ENCODE measurements around the gene TSPAN9.
A peak's percentile ranks its signal among the peaks of the same experiment; 100 is the strongest.

Gene TSPAN9

DNA sequence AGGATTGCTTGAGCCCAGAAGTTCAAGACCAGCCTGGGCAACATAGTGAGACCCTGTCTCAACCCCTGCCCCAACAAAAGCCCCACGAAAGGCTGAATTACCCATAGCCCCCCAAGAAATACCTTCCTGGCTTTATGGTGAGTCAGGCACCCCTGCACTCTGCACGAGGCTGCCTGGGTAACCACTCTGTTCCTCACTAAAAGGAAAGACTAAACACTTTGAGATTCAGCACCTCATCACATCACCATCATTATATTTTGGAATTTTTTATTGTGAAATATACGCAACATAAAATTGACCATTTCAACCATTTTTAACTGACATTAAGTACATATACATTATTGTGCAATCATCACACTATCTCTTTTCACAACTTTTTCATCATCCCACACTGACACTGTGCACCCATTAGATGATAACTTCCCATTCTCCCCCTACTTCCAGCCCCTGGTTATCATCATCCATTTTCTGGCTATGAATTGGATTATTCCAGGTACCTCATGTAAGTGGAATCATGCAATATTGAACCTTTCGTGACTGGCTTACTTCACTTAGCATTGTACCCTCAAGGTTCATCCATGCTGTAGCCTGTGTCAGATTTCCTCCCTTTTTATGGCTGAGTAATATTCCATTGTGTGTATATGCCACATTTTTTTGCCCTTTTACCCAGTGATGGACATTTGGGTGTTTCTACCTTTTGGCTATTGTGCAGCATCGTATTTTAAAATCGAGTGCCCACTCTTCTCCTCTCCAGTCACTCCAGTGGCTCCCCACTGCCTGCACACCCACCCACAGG, 51.5 kb downstream of the TSPAN9 start:
- DNase-seq, result no peak

DNA sequence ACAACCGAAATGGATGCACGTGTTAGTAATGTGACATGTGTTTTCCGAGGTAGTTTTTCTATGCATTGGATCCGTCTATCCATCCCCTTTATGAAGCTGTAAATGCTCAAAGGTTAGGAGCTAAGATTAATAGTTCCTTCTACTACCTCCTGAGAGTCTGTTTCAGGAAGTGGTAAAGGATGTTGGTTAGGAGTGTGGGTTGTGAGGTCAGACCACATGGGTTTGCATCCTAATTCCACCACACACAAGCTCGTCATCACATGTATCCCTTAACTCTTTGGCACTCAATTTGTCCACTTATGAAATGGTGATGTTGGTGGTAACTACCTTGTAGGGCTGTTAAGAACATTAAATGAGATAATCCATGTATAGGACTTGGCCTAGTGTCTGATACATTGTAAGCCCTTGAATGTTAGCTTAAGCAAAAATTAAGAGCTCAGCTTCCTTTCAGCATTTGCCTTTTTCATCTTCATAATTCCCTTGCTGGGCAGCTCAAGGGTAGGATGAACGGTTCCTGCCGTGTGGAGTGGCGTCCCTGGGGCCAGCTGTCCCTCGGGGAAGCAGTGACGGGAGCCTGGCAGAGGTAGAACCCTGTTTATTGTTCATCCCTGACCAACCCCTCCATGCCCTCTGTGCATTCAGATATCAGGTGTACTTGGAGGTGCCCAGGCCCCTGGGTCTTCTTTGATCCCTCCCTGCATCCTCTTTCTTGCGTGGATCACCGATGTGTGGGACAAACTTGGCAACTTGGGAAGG, 52.3 kb downstream of the TSPAN9 start:
- peak; percentile 27 for DNase-seq

DNA sequence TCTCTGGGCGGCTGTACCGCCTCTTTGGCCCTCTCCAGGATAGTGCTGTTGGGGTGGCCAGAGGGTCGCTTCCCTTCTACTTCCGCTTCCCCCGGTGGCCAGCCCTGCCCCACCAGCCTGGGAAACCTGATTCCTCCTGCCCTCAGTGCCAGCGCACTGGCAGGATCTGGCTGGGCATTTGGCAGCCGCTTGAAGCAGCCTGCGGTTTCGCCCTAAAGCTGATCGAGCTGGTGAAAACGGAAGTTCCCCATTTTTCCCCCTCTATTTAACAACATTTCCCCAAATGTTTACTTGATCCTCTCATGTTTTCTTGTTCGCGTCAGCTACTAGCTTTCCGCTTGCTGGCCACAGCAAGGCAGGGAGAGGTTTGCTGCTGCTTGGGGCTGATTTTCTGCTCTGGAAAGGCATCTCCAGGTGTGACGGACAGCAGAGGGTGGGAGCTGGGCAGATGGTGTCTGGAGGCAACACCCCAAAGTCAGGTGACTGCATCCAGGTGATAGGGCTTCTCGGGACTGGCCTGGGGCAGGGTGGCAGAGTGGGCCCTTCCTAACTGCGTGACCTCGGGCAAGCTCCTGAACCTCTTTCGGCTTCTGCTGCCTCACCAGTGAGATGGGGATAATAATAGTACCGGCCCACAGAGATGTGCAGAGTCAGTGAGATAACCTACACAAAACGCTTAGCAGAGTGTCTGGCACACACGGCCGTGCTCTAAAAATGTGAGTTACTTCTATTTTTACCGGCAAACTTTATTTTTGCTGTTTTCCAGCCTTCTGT, 53.1 kb downstream of the TSPAN9 start:
- DNase-seq, result no peak

DNA sequence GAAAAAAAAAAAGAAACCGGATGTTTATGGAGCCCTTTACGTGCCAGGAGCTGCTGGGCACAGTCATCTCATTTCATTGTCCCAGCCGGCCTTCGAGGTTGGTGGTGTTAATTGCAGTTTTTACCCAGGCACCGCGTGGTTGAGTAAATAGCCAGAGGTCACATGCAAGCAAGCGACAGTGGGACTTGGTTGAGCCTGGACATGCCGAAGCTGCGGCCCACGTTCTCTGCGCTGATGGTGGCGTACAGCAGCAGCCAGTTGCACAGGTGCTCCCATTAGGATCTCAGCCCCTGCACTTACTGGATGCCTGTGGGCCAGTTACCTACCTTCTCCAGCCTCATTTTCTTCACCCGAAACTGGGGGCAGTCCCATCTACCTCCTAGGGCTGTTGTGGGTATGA, 54.0 kb downstream of the TSPAN9 start:
- no peak for DNase-seq

DNA sequence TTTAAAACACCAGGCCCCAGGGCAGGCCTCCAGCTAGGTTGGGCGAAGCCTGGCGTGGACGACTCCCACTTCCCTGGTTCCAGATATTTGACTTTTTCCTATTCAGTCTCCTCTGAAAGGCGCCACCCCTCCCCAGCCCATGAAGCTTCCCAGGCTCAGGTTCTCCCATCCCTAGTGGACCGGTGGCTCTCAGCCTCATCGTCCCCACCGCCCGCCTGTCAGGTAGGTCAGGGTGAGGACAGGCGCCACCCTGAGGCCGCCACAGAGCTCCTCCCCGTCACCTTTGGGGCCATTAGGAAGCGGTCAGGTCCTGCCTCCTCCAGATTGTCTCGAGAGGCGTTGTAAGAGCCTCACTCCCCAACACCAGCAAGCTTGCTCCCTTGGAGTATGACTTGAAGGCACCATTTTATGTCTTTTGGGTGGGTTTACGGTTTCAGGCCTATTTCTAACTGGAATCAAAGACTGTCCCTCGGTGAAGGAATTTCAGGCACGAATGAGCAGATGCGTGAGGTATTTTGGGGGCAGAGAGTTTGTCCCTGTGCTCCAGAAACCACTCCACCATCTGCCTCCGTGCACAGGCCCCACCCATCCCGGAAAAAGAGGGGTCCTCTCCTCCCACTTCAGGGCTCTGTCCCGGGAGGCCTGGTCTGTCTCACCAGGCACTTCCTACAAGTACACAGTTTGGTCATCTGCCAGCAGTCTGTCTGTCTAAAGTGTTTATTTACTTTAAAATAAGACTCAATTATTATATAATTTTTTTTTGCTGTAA, 55.6 kb downstream of the TSPAN9 start:
- DNase-seq, result no peak

DNA sequence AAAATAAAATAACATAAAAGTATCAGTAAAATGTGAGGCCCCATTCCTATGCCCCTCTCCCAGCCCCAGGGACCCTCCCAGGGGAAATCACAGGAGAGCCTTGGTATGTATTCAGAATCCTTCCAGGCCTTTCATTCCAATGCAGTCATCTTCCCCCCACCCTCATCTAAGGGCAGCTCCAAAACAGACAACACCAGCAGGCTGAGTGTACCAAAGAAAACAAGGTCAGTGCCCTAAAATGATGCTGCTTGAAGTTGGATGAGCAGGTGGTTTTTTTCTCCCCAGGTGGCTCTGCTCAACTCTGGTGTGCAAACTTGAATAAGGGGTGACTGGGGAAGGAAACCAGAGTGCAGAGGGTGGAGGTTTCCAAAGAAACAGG, 56.2 kb downstream of the TSPAN9 start:
- DNase-seq, result no peak

DNA sequence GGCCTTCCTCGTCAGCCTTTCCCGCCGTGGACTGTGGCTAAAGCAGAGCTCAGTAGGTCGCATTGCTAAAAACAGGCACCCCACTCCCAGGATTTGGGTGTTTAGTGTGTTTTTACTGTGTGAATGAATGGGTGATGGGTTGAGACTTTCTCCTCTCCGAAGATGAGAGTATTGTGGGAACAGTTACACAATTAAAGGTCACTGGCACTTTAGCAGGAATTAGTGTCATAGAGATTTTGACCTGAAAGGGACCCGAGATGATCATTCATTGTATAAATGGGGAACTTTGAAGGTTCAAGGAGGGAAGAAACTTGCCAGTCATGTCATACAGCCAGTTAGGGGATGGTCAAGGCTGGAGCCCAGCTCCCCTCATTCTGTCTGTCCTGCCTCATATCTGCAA, 56.9 kb downstream of the TSPAN9 start:
- DNase-seq, result no peak

DNA sequence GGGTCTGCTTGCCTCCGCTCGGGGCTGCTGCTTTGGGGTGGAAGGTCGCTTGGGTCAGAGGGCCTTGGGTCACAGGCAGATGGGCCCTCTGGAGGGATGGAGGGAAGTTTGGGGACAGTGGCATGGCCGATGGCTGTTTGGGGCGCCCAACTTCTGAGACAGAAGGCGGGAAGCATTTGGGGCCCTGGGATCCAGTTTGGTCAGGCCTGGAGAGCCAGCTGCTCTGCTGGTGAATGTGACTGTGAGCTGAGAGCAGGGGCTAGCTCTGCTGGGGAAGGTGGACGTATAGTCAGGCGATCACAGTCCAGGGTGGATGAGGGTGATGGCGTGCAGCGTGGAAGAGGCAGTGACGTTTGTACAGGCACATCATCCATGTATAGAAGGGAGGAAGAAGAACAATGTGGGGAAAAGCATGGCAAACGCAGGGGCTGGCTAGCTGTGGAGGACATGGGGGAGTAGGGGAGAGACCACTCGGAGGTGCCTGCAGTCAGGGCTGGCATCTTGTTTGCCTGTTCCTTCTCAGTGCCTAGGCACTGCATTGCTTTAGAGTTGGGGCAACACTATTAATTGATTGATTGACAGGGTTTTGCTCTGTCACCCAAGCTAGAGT, 57.5 kb downstream of the TSPAN9 start:
- DNase-seq, result no peak

DNA sequence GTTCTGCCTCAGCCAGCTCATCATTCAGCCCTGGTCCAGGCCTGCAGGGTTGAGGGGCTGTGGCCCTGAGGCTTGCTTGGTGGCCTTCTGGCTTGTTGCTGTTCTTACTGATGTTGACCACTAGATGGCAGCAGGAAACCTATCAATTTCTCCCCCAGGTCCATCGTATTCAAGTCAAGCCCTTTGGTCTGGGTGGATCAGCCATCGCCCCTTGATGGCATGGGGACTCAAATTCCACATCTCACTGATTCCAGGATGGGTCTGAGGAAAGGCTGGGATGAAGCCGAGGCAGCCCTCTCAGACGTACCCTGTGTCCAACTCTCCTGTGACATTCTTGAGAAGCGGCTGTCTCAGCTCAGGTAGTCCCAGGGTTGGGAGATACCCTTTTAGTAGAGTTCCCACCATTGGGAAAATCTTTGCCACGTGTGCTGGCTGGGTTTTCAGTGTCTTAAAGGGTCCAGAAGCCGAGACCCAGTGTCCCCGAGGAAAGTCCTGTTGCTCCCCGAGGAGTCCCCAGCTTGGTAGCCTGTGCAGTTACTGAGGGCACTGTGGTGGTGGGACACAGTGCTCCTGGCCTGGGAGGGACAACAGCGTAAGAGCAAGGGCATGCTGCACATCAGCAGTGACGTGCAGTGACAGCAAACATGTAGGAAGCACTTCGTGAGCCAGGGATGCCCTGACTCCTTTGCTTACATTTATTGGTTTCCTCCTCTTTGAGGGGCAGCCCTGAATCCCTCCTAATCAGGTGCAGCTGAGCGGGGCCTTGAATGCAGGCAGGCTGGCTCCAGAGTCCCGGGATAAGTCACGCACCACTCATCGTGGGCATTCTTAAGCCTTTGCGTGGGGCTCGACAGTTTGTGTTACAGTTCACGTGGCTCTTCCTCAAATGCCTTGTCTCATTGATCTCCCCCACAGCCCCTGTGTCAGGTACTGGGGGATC, 58.6 kb downstream of the TSPAN9 start:
- DNase-seq, result peak; percentile 45

DNA sequence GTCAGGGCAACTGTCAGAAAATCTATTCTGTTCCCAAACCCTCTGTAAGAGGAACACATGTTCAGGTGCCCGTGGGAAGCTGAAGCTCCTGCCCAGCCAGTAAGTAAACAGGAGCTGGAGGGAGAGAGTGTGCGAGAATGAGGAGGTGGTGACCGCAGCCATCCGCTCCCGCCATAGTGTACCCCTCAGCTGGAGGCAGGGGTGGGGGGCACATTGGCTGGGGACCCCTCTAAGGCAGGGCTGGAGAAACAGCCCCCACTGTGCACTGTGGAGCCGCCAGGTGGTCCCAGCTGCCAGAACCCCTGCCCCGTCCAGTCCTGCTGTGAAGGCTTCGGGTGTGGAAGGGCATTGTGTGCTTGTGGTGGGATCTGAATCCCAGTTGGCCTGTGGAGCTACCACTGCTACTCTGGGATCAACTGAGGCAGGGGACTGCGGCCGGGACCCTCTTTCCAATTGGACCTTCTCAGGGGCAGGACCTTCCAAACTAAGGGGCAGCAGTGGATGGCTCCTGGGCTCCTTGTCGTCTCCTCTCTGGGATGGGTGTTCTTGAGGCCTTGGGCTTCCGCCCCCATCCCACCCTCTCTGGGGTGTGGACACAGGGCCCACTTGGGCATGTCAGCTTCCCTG, 59.6 kb downstream of the TSPAN9 start:
- DNase-seq, result no peak

DNA sequence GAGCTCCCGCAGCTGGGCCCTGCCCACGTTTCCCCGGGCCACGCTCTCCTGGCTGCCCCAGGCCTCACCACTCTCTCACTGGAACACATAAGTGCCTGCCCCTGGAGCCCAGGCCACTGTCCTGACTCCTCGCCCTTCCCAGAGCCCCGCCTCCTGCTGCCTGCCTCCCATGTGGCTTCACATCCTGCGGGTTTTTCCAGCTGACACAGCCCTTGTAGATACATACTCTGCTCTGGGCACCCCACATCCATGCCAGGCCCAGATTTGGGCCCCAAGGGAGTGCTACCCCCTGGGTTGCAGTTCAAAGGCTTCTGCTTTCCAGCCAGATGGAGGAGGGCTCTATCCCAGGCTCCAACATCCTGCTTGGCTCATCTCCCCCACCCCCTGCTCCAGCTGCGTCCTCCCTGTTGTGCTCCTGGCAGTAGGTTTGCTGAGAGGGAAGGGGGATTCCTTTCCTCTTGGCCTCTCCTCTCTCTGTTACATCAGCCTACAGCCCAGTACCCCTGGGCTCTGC, 60.1 kb downstream of the TSPAN9 start:
- DNase-seq, result no peak

DNA sequence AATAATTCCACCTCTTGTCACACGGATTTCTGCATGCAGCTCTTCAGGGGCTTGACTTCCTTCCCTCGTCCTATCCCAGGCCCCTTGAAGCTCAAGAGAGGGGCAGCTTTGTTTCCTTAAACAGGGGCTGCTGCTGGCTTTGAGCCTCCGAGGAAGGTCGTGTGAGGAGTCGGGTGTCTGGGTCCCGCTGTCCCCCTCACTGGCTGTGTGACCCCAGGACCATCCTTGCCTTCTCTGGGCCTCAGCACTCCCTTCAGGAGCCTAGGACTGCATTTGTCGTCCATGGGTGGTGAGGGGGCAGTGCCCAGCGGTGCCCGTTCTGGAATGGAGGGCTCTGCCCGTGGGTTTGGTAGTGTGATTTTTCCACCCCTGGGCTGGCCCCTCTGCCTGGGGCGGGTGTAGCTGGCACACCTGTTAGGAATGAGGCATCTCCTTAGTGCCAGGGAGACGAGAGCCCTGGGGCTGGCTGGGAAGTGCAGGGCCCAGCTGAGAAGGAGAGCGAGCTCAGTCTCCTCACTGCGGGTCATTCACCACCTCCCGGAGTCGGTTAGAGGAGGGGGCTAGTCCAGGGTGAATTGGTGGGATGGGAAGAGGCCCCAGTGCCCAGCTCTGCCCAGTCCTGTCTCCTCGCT, 60.8 kb downstream of the TSPAN9 start:
- DNase-seq, result no peak

DNA sequence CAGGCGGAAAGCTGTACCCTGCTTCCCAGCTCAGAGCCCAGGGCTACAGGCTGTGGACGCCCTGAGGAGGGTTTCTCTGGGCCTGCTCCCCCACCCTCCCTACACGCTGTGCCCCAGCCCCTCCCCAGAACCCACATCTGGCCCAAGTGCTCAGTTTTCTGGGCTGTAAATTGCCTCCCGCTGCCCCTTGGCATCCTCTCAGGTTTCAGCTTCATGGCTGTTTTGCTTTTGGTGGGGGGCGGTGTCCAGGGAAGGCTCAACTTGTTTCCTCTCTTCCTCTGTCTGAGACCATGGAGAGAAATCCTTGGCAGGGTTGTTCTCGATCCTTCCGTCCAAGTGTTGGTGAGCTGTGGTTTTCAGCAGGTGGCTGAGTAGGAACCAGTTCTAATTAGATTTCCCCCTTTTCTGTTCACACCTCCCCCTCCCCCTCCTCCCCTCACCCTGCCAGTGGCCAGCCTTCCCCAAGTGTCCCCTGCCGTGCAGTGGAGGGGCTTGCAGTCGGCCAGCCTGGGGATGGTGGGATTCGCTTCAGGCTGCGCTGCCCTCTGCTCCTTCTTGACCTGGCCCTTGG, 61.8 kb downstream of the TSPAN9 start:
- DNase-seq, result no peak

DNA sequence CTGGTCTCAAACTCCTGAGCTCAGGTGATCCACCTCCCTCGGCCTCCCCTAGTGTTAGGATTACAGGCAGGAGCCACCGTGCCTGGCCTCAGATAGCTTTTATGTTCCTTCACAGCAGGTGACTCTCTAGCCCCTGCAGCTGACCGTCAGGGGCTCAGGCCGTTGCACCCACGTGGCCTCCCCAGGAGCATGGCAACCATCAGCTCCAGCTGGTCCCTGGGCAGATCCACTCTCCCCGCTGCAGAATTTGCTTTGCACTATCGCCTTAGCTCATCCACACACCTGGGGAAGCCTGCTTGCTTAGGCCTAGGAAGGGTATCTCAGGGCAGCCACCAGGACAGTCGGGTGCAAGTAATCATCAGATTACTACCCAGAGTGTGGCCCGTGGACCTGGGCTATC, 62.6 kb downstream of the TSPAN9 start:
- DNase-seq, result no peak

DNA sequence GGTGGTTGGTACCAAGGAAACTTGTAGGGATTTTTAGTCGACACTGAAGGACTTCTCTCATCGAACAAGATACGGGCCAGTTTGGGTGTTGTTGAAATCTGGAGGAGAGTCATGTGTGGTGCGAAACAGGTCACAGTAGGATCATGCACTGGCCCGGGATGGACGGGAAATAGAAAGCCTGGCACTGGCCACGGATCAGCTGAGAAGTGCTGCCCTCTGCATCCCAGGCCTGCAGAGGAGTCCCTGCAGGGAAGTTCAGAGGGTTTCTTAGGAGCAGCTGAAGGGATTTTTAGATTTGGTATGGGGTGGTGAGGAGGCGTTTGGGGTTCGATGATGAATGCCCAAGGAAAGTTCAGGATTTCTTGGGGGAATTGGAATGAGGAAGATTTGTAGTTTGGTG, 63.1 kb downstream of the TSPAN9 start:
- DNase-seq, result no peak

DNA sequence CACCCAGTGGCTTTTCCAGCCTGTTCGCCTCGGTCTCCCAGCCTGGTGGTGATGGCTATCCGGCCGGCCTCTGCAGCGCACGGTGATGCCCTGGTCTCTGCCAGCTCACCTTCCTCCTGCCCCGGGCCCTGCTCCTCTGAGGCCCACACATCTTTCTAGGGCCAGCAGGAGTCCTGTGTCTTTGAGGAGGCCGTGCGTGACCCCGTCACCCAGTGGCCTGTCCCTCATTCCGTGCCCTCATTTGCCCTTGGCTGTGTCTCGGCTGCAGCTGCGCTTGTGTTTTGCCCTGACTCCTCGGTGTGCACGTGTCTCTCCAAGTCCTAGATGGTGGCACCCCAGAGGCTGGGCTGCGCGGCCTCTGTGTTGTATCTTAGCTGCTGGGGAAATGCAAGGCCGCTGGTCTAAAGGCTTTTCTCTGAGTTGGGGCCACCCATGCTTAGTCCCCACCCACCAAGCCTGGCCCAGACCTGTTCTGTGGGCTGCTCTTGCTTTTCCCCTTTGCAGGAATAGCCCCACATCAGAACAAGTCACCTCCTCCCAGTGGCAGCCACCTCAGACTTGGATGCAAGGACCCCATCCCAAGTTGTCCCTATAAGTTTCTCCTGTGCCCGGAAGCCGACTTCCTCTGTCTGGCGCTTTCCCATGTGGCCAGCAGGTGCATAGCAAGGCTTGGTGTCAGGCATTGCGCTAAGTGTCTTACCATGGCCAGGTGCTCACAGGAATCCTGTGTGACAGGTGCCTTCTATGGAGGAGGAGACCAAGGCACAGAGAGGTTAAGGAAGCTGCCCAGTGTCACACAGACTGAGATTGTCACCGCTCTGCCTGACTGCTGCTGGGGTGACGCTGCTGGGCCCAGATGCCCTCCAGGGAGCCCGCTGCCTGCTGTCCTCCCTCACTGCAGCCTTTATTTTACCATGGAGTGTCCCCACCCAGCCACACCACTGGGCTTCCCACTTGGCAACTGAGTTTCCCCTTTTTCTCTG, 64.5 kb downstream of the TSPAN9 start:
- no peak for DNase-seq

DNA sequence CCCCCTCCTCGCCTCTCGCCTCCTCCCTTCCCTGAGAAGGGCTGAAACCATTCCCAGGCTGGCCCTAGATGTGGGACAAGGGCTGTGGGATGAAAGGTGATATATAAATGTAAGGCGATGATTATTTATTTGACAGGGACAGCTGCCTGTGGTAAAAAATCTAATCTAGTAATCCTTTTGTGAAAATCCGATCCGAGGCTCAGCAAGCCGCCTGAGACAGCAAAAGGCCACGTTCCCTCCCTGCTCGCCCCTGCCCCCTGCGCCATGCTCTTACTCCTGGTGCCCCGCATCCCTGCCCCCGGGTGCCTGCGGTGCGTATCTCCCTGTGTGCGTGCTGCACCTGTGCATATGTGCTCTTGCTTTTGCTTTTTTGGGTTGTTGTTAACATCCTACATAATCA, 65.2 kb downstream of the TSPAN9 start:
- DNase-seq, result no peak

DNA sequence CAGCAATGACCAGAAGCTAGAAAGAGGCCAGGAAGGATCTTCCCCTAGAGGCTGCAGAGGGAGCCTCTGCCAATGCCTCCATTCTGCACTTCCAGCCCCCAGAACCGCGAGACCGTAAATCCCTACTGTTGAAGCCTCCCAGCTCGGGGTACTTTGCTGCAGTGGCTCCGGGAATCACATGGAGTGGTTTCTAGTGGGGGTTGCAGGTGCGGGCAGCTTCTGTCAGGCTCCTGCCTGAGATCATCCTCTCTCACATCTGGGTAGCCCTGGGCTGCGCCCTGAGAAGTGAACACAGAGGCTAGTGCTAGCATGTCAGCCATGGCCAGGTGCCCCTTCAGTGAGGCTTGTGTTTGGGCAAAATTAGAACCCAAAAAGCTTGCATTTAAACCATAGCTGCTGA, 67.3 kb downstream of the TSPAN9 start:
- DNase-seq, result no peak

DNA sequence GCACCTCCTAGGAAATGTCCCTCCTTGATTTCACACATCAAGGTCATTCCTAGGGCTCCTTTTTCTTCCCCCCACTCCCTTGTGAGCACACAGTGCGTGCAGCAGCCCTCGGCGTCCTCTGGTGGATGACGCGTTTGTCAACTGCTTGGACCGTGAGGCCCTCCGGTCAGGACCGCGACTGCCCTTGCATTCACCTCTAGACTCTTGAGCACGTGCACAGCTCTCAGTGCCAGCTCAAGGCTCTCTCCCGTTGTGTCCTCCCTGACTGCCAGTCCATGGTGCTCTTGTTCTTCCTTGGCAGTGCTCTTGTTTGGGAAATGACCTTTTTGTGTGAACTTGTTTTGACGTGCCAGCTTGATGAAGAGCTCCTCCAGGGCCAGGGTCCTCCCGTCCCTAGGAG, 67.9 kb downstream of the TSPAN9 start:
- DNase-seq, result no peak
